ENCODE data around the gene TRPC6. TPM values are rescaled to one million over a fixed set of nuclear protein-coding genes. Genes with fewer than 3 reads are reported as not detected.

The TRPC6 gene
- total and polyA plus RNA-seq, 2 of the 8 experiments (the other 6 are each of a cell fraction or from before 2014, with no cell fraction given): 0.26 to 0.39 TPM

DNA sequence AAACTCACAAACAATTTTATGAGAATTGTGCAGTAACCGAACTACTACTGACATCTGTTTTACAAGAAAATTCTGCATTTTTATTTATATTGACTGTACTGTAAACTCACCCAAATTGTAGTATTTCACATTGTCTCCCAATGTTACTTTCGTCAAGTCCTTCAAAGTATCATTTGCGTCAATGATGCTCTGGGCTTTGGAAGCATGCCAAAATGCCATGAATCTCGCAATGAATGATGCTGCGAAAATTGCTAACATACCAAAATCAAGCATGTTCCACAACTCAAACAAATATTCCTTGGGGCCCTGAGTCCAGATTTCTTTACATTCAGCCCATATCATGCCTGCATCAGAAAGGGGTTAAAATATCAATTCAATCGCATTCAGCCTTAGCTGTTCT is 107.6 kb downstream of the TRPC6 start:
- H3K56ac ChIP-seq (replicated peaks; ENCODE audit: insufficient read length, low read depth, low read length): no peak overlapping the region
- H3K27me3 ChIP-seq (replicated peaks in 1 of 4; ENCODE audit: control insufficient read depth in 3 of 4, extremely low read depth in 1 of 4, insufficient read depth in 3 of 4, low read length in 3 of 4): no peaks in the 10 kb centered on the region
- ChIA-PET CTCF (ENCODE audit: partially characterized antibody) (no interaction called here), POLR2A (ENCODE audit: partially characterized antibody) (no interaction called here)
- no peak overlapping the region for H2AFZ ChIP-seq (ENCODE audit: low read length)
- no peak for TF ChIP-seq SRF (IDR thresholded peaks at IDR 0.05; ENCODE audit: low read depth, low read length)
- no peak for TF ChIP-seq JUN (IDR thresholded peaks at IDR 0.05; ENCODE audit: low read depth, low read length)
- no peak overlapping the region for H3K23ac ChIP-seq (ENCODE audit: insufficient read length)
- no peak overlapping the region for H3K4me3 ChIP-seq (ENCODE audit: extremely low read depth in 1 of 4, insufficient read depth in 2 of 4, low read depth in 3 of 4, low read length in 4 of 4)
- no peak overlapping the region for H2BK5ac ChIP-seq (ENCODE audit: low read depth, low read length)
- H3K4ac ChIP-seq (replicated peaks; ENCODE audit: insufficient read length, low read depth, low read length): no peak overlapping the region
- no peak overlapping the region for H4K8ac ChIP-seq (ENCODE audit: extremely low read depth, insufficient read depth, low read length)
- H2BK120ac ChIP-seq (replicated peaks; ENCODE audit: low read depth, low read length): no peak overlapping the region
- no peaks in the 10 kb centered on the region for H3K36me3 ChIP-seq (ENCODE audit: control insufficient read depth in 2 of 4, insufficient read depth in 4 of 4, low read length in 3 of 4)
- no peak overlapping the region for H3K14ac ChIP-seq (ENCODE audit: insufficient read length)
- no peak overlapping the region for H2BK12ac ChIP-seq (ENCODE audit: low read depth, low read length)
- H3K27ac ChIP-seq (ENCODE audit: low read depth, low read length): no peak overlapping the region
- no peak overlapping the region for H4K5ac ChIP-seq (ENCODE audit: insufficient read length, low read depth, low read length)
- no peak overlapping the region for H3K9ac ChIP-seq (replicated peaks in 1 of 4; ENCODE audit: extremely low read depth in 1 of 4, low read depth in 3 of 4, low read length in 3 of 4)
- no peaks in the 10 kb centered on the region for H3K23me2 ChIP-seq (ENCODE audit: low read depth, low read length)
- H2BK20ac ChIP-seq (ENCODE audit: low read length): no peak overlapping the region
- no peaks in the 10 kb centered on the region for H3K79me2 ChIP-seq (ENCODE audit: control insufficient read depth in 1 of 2, insufficient read depth in 2 of 2, low read length in 2 of 2)
- H3K79me1 ChIP-seq (ENCODE audit: low read depth, low read length): no peaks in the 10 kb centered on the region
- FAIRE-seq (no peak), DNase-seq (ENCODE audit: low read depth in 1 of 2, low spot score in 2 of 2) (no peak)
- H4K20me1 ChIP-seq (replicated peaks in 1 of 2; ENCODE audit: control insufficient read depth in 1 of 2, insufficient read depth in 2 of 2, low read length in 2 of 2): no peaks in the 10 kb centered on the region
- H4K91ac ChIP-seq (replicated peaks; ENCODE audit: insufficient read length, low read length): no peak overlapping the region
- no peak overlapping the region for H3K18ac ChIP-seq (ENCODE audit: extremely low read depth, low read length)
- no peak overlapping the region for H2AK5ac ChIP-seq (ENCODE audit: low read depth, low read length)
- no peak overlapping the region for H3K4me2 ChIP-seq (ENCODE audit: insufficient read depth in 1 of 2, low read depth in 2 of 2, low read length in 2 of 2)
- no peaks in the 10 kb centered on the region for H3K9me3 ChIP-seq (ENCODE audit: insufficient read depth in 2 of 2, low read depth in 1 of 2, low read length in 1 of 2)
- WGBS, 2 experiments (ENCODE audit: extremely low coverage in 1 of 2, insufficient coverage in 1 of 2, insufficient read length in 1 of 2, insufficient replicate concordance in 2 of 2, low coverage in 1 of 2, low lambda C conversion rate in 2 of 2, missing lambda C conversion rate in 1 of 2): 92% methylated on average over 6 of the region's 6 CpGs; no CpG with 5 or more reads in 1 of the 2 experiments
- 0 out of 7 replicates have a peak, but pooled peaks cover 0 to 4% (median 2%) of the 10 kb centered on the region in 4 experiments for H3K4me1 ChIP-seq (replicated peaks in 1 of 4; ENCODE audit: control insufficient read depth in 3 of 4, insufficient read depth in 4 of 4, low read length in 3 of 4)
- no peak overlapping the region for H2BK15ac ChIP-seq (ENCODE audit: low read length)
